ENCODE results near the gene AQP2. TPM values are rescaled to one million over a fixed set of nuclear protein-coding genes. Genes with fewer than 3 reads are reported as not detected.

Gene AQP2
- total and polyA plus RNA-seq, 4 donors: not detected

DNA sequence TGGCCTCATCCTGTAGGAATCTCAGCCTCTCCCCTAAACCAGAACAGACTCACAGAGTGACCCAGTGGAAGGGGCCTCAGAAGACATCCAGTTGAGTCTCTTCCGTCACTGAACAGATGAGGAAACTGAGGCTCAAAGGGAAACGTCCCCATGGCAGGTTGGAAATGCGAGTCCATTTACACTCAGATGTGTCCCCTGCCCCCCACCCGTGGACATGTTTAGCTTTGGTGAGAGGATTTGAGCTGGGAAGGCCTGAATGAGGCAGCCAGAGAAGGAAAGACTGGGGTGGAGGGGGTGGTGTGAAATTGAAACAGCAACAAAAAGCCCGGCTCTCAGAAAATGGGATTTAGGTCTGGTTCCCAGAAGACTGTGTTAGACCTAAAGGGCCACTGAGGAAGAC is 48.6 kb upstream of the AQP2 start:
- no peak for DNase-seq (ENCODE audit: low spot score)
- WGBS: 87% methylated on average over 5 of the region's 5 CpGs
- Histone ChIP-seq H3K9ac (ENCODE audit: low read depth in 1 of 2, low read length in 2 of 2) (no peak overlapping the region), H3K27me3 (ENCODE audit: control insufficient read depth in 4 of 4, insufficient read depth in 4 of 4, low read length in 3 of 4) (no peaks in the 10 kb centered on the region), H3K4me3 (ENCODE audit: low read depth in 1 of 3, low read length in 3 of 3) (no peak overlapping the region), H3K36me3 (ENCODE audit: control insufficient read depth in 4 of 4, insufficient read depth in 3 of 4, low read depth in 1 of 4, low read length in 3 of 4) (no peaks in the 10 kb centered on the region), H3K9me3 (ENCODE audit: control insufficient read depth in 4 of 4, low read length in 3 of 4) (no peaks in the 10 kb centered on the region), H3K27ac (ENCODE audit: low read depth in 1 of 2, low read length in 2 of 2) (no peak overlapping the region), H3K4me1 (ENCODE audit: control insufficient read depth in 4 of 4, insufficient read depth in 4 of 4, low read length in 3 of 4) (no peaks in the 10 kb centered on the region)
- TF ChIP-seq GABPA (IDR thresholded peaks at IDR 0.05 in 1 of 2, conservative IDR thresholded peaks at IDR 0.05 in 1 of 2): no peak
- no peak for TF ChIP-seq YY1 (IDR thresholded peaks at IDR 0.05)
- TF ChIP-seq, protein P1, sequence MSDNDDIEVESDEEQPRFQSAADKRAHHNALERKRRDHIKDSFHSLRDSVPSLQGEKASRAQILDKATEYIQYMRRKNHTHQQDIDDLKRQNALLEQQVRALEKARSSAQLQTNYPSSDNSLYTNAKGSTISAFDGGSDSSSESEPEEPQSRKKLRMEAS (IDR thresholded peaks at IDR 0.05): no peak
- TF ChIP-seq, protein P2, sequence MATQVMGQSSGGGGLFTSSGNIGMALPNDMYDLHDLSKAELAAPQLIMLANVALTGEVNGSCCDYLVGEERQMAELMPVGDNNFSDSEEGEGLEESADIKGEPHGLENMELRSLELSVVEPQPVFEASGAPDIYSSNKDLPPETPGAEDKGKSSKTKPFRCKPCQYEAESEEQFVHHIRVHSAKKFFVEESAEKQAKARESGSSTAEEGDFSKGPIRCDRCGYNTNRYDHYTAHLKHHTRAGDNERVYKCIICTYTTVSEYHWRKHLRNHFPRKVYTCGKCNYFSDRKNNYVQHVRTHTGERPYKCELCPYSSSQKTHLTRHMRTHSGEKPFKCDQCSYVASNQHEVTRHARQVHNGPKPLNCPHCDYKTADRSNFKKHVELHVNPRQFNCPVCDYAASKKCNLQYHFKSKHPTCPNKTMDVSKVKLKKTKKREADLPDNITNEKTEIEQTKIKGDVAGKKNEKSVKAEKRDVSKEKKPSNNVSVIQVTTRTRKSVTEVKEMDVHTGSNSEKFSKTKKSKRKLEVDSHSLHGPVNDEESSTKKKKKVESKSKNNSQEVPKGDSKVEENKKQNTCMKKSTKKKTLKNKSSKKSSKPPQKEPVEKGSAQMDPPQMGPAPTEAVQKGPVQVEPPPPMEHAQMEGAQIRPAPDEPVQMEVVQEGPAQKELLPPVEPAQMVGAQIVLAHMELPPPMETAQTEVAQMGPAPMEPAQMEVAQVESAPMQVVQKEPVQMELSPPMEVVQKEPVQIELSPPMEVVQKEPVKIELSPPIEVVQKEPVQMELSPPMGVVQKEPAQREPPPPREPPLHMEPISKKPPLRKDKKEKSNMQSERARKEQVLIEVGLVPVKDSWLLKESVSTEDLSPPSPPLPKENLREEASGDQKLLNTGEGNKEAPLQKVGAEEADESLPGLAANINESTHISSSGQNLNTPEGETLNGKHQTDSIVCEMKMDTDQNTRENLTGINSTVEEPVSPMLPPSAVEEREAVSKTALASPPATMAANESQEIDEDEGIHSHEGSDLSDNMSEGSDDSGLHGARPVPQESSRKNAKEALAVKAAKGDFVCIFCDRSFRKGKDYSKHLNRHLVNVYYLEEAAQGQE (IDR thresholded peaks at IDR 0.05): no peak
- TF ChIP-seq RAD21 (IDR thresholded peaks at IDR 0.05): no peak
- no peak for TF ChIP-seq FOXA1 (IDR thresholded peaks at IDR 0.05)
- no peak for TF ChIP-seq HNF4G (IDR thresholded peaks at IDR 0.05)
- TF ChIP-seq, protein P3, sequence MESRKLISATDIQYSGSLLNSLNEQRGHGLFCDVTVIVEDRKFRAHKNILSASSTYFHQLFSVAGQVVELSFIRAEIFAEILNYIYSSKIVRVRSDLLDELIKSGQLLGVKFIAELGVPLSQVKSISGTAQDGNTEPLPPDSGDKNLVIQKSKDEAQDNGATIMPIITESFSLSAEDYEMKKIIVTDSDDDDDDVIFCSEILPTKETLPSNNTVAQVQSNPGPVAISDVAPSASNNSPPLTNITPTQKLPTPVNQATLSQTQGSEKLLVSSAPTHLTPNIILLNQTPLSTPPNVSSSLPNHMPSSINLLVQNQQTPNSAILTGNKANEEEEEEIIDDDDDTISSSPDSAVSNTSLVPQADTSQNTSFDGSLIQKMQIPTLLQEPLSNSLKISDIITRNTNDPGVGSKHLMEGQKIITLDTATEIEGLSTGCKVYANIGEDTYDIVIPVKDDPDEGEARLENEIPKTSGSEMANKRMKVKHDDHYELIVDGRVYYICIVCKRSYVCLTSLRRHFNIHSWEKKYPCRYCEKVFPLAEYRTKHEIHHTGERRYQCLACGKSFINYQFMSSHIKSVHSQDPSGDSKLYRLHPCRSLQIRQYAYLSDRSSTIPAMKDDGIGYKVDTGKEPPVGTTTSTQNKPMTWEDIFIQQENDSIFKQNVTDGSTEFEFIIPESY (IDR thresholded peaks at IDR 0.05): no peak
- no peak for TF ChIP-seq SP1 (IDR thresholded peaks at IDR 0.05)
- TF ChIP-seq JUND (IDR thresholded peaks at IDR 0.05): no peak
- TF ChIP-seq RXRA (IDR thresholded peaks at IDR 0.05): no peak
- no peak for TF ChIP-seq TAF1 (conservative IDR thresholded peaks at IDR 0.05)
- TF ChIP-seq HNF4A (conservative IDR thresholded peaks at IDR 0.05): no peak
- TF ChIP-seq, protein P4, sequence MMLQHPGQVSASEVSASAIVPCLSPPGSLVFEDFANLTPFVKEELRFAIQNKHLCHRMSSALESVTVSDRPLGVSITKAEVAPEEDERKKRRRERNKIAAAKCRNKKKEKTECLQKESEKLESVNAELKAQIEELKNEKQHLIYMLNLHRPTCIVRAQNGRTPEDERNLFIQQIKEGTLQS (IDR thresholded peaks at IDR 0.05): no peak
- TF ChIP-seq FOXA2 (IDR thresholded peaks at IDR 0.05): no peak

DNA sequence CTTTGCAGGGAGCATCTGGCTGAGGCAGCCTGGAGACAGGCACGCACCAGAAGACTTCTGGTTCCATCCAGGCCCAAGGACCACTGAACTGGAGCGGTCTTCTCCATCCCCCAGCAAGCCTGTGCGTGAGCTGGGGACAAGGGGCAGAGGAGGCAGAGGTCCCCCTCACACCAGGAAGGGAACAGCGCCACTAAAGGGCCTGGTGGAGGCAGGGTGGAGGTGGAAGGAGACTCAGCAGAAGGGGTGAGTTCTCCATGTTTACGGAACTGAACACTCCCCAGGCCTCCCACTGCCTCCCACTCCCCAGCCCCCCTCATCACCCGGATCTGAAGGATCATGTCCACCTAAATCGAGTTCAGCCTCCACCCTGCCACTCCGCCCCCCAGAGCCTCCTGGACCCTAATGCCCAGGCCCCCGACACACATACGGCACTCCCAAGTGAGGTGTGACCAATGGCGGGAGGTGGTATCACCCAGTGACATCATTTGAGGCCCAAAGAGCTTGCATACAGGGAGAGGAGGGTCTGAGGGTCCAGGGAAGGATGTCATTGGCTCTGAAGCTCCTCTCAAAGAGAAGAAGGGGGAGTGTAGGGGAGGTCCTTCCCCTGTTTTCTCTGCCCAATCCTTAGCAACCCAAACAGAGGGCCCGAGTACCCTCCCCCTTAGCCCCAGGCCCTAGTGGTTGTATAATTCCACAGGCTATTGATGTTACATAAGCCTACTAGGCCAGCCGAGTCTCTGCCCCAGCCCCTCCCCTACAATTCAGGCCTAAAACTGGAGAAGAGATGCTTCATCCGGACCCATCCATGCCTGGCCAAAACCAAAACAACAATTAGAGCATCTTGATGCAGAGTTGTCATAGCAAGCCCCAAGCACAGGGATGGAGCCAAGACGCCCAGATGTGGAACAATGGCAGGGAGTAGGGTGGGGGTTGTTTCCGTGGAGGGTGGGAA is 47.9 kb upstream of the AQP2 start:
- no peaks in the 10 kb centered on the region for H3K27me3 ChIP-seq (ENCODE audit: control insufficient read depth in 4 of 4, insufficient read depth in 4 of 4, low read length in 3 of 4)
- DNase-seq (ENCODE audit: low spot score): no peak
- TF ChIP-seq FOXA2 (IDR thresholded peaks at IDR 0.05): no peak
- no peak for TF ChIP-seq HNF4A (conservative IDR thresholded peaks at IDR 0.05)
- TF ChIP-seq, protein P3 (IDR thresholded peaks at IDR 0.05): no peak
- no peak for TF ChIP-seq JUND (IDR thresholded peaks at IDR 0.05)
- TF ChIP-seq, protein P4 (IDR thresholded peaks at IDR 0.05): no peak
- TF ChIP-seq SP1 (IDR thresholded peaks at IDR 0.05): no peak
- TF ChIP-seq EGR1 (IDR thresholded peaks at IDR 0.05; ENCODE audit: low read depth in 2 of 2): no peak

More for the DNA sequence above, 47.9 kb upstream of the AQP2 start:
- 78% methylated on average over 16 of the region's 16 CpGs for WGBS
- Histone ChIP-seq H3K9me3 (ENCODE audit: control insufficient read depth in 4 of 4, low read length in 3 of 4) (no peaks in the 10 kb centered on the region), H3K36me3 (ENCODE audit: control insufficient read depth in 4 of 4, insufficient read depth in 3 of 4, low read depth in 1 of 4, low read length in 3 of 4) (no peaks in the 10 kb centered on the region), H3K4me1 (ENCODE audit: control insufficient read depth in 4 of 4, insufficient read depth in 4 of 4, low read length in 3 of 4) (no peaks in the 10 kb centered on the region), H3K27ac (ENCODE audit: low read depth in 1 of 2, low read length in 2 of 2) (no peak overlapping the region), H3K9ac (ENCODE audit: low read depth in 1 of 2, low read length in 2 of 2) (no peak overlapping the region), H3K4me3 (ENCODE audit: low read depth in 1 of 3, low read length in 3 of 3) (no peak overlapping the region)

All from liver (tissue), 9 donors.